Tibial nerve (tissue), 3 donors: ENCODE data around the gene GPR132.

Experiments used
- CTCF ChIP-seq, 5 experiments: fragments of 200-600 bp in 3 of 5; fragments of 450-650 bp in 2 of 5; sonication (generic) in 3 of 5; IDR thresholded peaks; one replicate each; pipeline ENCODE4 v1.5.1; 2016 to 2019; ENCODE audit warnings: antibody characterized with exemption in 5 of 5, mild to moderate bottlenecking in 3 of 5, moderate library complexity in 2 of 5
- POLR2A ChIP-seq, 2 donors: fragments of 450-650 bp; IDR thresholded peaks; one replicate each; pipeline ENCODE4 v1.6.1; 2017; ENCODE audit warnings: antibody characterized with exemption in 2 of 2, mild to moderate bottlenecking in 2 of 2, moderate library complexity in 2 of 2

- TF ChIP-seq POLR2A (IDR thresholded peaks at IDR 0.05) (no peak), CTCF (IDR thresholded peaks at IDR 0.05) (no peak)
Observed at GRCh38 chr14:105074601-105075053, 9.4 kb upstream of the GPR132 start.
